ENCODE measurements around the gene SNX18.

Gene SNX18

GRCh38 chr5:54581831-54582548, 64.4 kb downstream of the SNX18 start:
- no peak for DNase-seq

- no peak for DNase-seq
Observed at GRCh38 chr5:54586336-54586735, 68.8 kb downstream of the SNX18 start.

GRCh38 chr5:54589786-54590185, 72.2 kb downstream of the SNX18 start:
- DNase-seq: no peak

- DNase-seq: no peak
Observed at GRCh38 chr5:54590824-54591223, 73.3 kb downstream of the SNX18 start.

GRCh38 chr5:54593779-54594178, 76.2 kb downstream of the SNX18 start:
- no peak for DNase-seq

- no peak for DNase-seq
Observed at GRCh38 chr5:54594181-54594580, 76.6 kb downstream of the SNX18 start.

- no peak for DNase-seq
Observed at GRCh38 chr5:54595721-54596120, 78.2 kb downstream of the SNX18 start.

All from hippocampal formation (tissue), 2 donors.